Measurements from ENCODE around the gene SLC12A8.

DNA sequence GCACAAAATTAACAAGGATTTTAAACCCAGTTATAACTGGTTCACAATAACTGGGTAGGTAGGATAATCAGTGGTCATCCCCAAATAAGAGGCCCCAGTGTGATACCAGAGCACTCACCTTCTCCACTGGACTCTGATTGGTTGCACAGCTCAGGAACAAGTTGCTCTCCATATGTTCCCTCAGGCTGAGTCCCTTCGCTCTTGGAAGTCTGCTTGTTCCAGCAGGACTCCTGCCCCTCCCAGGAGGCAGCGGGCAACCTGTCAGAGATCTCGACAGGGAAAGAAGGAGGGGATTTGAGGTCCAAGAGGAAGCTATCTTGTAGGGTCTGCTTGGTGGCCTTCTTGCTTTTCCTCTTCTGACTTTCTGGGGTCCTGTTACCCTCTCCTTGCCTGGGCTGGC lies 105.2 kb downstream of the SLC12A8 start:
- TF ChIP-seq POLR2A (IDR thresholded peaks at IDR 0.05; ENCODE audit: extremely low read depth, insufficient read length), result no peak
- TF ChIP-seq, protein P1, sequence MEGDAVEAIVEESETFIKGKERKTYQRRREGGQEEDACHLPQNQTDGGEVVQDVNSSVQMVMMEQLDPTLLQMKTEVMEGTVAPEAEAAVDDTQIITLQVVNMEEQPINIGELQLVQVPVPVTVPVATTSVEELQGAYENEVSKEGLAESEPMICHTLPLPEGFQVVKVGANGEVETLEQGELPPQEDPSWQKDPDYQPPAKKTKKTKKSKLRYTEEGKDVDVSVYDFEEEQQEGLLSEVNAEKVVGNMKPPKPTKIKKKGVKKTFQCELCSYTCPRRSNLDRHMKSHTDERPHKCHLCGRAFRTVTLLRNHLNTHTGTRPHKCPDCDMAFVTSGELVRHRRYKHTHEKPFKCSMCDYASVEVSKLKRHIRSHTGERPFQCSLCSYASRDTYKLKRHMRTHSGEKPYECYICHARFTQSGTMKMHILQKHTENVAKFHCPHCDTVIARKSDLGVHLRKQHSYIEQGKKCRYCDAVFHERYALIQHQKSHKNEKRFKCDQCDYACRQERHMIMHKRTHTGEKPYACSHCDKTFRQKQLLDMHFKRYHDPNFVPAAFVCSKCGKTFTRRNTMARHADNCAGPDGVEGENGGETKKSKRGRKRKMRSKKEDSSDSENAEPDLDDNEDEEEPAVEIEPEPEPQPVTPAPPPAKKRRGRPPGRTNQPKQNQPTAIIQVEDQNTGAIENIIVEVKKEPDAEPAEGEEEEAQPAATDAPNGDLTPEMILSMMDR (IDR thresholded peaks at IDR 0.05; ENCODE audit: low read depth, low read length), result no peak
